MCF 10A (cell line): ENCODE results near the gene KCNH3. TPM values are rescaled to one million over a fixed set of nuclear protein-coding genes. Genes with fewer than 3 reads are reported as not detected.

Experiments
- Bru-seq: library from RNA; stranded (reverse); fragments of 400-500 nt; gene quantifications from one replicate; lab custom pipeline; 2021; lab: Mats Ljungman, UMichigan
- BruChase-seq, 2 experiments: library from RNA; stranded (reverse); fragments of 400-500 nt; gene quantifications; one replicate each; lab custom pipeline; 2021; lab: Mats Ljungman, UMichigan
- BruUV-seq: library from RNA; stranded (reverse); fragments of 400-500 nt; replicated peaks from 2 replicates; lab custom pipeline; 2021; lab: Mats Ljungman, UMichigan
- CTCF ChIA-PET: fragments of 300-600 bp; sonication (Branson Sonifier 250); formaldehyde crosslinking; extraction: SDS; loops from one replicate; lab custom pipeline; 2021; ENCODE audit warnings: antibody characterized with exemption, inconsistent platforms; lab: Yijun Ruan, JAX
- POLR2A ChIA-PET: fragments of 300-600, 350-650 bp; sonication (Branson Sonifier 250); formaldehyde crosslinking; extraction: SDS; loops from one replicate; lab custom pipeline; 2020; ENCODE audit warnings: antibody characterized with exemption, inconsistent platforms; lab: Yijun Ruan, JAX
- DNase-seq: peaks from one replicate; pipeline ENCODE4 v3.0.0-alpha.2; 2018; ENCODE audit not compliant: unreplicated experiment
- H3K27ac Mint-ChIP-seq: one replicate; pipeline ENCODE4 v1.8.0; 2022; ENCODE audit warnings: mild to moderate bottlenecking, low read depth, mixed read lengths; ENCODE audit not compliant: unreplicated experiment
- H3K27me3 Mint-ChIP-seq: one replicate; pipeline ENCODE4 v1.8.0; 2022; ENCODE audit warnings: mixed read lengths; ENCODE audit not compliant: insufficient read depth, unreplicated experiment
- H3K36me3 Mint-ChIP-seq: one replicate; pipeline ENCODE4 v1.8.0; 2022; ENCODE audit warnings: mild to moderate bottlenecking, moderate library complexity, mixed read lengths; ENCODE audit not compliant: insufficient read depth, unreplicated experiment
- H3K4me1 Mint-ChIP-seq: one replicate; pipeline ENCODE4 v1.8.0; 2022; ENCODE audit warnings: mixed read lengths; ENCODE audit not compliant: insufficient read depth, unreplicated experiment
- H3K4me3 Mint-ChIP-seq: one replicate; pipeline ENCODE4 v1.8.0; 2022; ENCODE audit warnings: mild to moderate bottlenecking, moderate library complexity, mixed read lengths; ENCODE audit not compliant: unreplicated experiment
- H3K9me3 Mint-ChIP-seq: one replicate; pipeline ENCODE4 v1.8.0; 2022; ENCODE audit warnings: mixed read lengths; ENCODE audit not compliant: unreplicated experiment
- CTCF ChIP-seq: fragments of 200-600 bp; IDR thresholded peaks from one replicate; pipeline ENCODE4 v1.8.0; 2022; ENCODE audit warnings: antibody characterized with exemption, mild to moderate bottlenecking; ENCODE audit not compliant: unreplicated experiment
- intact Hi-C: fragments of 100-400 bp; cut with micrococcal nuclease; formaldehyde crosslinking; loops from 2 replicates; pipeline ENCODE4 v1.14.1; 2022
- long read RNA-seq: library from polyadenylated mRNA; stranded (forward); transcript quantifications from one replicate; pipeline ENCODE4 v2.0.0, GENCODE V29; 2022
- total RNA-seq: library from RNA; stranded (reverse); gene quantifications from 2 replicates; pipeline ENCODE4 v1.2.3, GENCODE V29; 2022

KCNH3 gene
- total RNA-seq (not detected in 2 replicates), Bru-seq, nascent RNA (percentile 9 among the genes with signal in this experiment), BruChase-seq, experiment 1, labeled RNA remaining after a 6-hour chase (percentile 21 among the genes with signal in this experiment), BruChase-seq, experiment 2, labeled RNA remaining after a 2-hour chase (percentile 12 among the genes with signal in this experiment)
- long read RNA-seq, result 0 reads

- Mint-ChIP-seq H3K36me3 (no peaks in the 10 kb centered on the region), H3K9me3 (no peaks in the 10 kb centered on the region), H3K4me1 (peaks cover 15% of the 10 kb centered on the region), H3K4me3 (peak within 1 kb of the TSS; percentile 62), H3K27ac (no peak within 1 kb of the TSS), H3K27me3 (peaks cover 10% of the 10 kb centered on the region)
- CTCF ChIA-PET, result interaction anchor here (0.6 to 1.7 kb wide), 4 partner anchors 154 to 243 kb away, joined by 3 to 10 read pairs (median 4); no protein-coding TSS in a partner anchor
- no TSS peak for BruUV-seq
- no peak for TF ChIP-seq CTCF
- POLR2A ChIA-PET, result interaction anchor here (1.4 to 2.0 kb wide), 2 partner anchors 14 to 202 kb away, joined by 4 to 6 read pairs; partner anchors contain the start of gene TMBIM6
- peak; percentile 71 for DNase-seq
- intact Hi-C loops, result no loop called here
Observed at GRCh38 chr12:49538510-49539403, at the start of gene KCNH3. Gene KCNH3, plus strand, starts transcription at chr12:49539030. Its CDS starts 387 bp downstream, at chr12:49539417.

GRCh38 chr12:49489154-49489553 lies 49.7 kb upstream of the KCNH3 start:
- no peaks in the 10 kb centered on the region for H3K27me3 Mint-ChIP-seq
- no peak for DNase-seq
- peaks cover 19% of the 10 kb centered on the region for H3K4me1 Mint-ChIP-seq
- H3K9me3 Mint-ChIP-seq, result no peaks in the 10 kb centered on the region
- intact Hi-C loops, result no loop called here
- H3K27ac Mint-ChIP-seq, result no peak overlapping the region
- CTCF ChIA-PET, result no interaction called here
- no peak overlapping the region for H3K4me3 Mint-ChIP-seq
- no TSS peak for BruUV-seq
- no peak for TF ChIP-seq CTCF
- H3K36me3 Mint-ChIP-seq, result peaks cover 21% of the 10 kb centered on the region
- POLR2A ChIA-PET, result interaction anchor here (1.2 kb wide), 1 partner anchor 8 kb away, joined by 4 read pairs; no protein-coding TSS in a partner anchor

- Mint-ChIP-seq H3K36me3 (peaks cover 21% of the 10 kb centered on the region), H3K4me1 (peaks cover 19% of the 10 kb centered on the region), H3K27ac (peak overlapping the region; percentile 69), H3K4me3 (no peak overlapping the region), H3K9me3 (no peaks in the 10 kb centered on the region), H3K27me3 (no peaks in the 10 kb centered on the region)
- POLR2A ChIA-PET, result interaction anchor here (0.6 to 1.2 kb wide), 2 partner anchors 8 to 57 kb away, joined by 3 to 4 read pairs; no protein-coding TSS in a partner anchor
- TF ChIP-seq CTCF, result no peak
- CTCF ChIA-PET, result interaction anchor here (1.1 to 1.3 kb wide), 2 partner anchors 131 to 201 kb away, joined by 4 to 6 read pairs; no protein-coding TSS in a partner anchor
- no TSS peak for BruUV-seq
- no peak for DNase-seq
- intact Hi-C loops, result no loop called here
Observed at GRCh38 chr12:49489720-49490119, 49.1 kb upstream of the KCNH3 start.

- BruUV-seq, result no TSS peak
- intact Hi-C loops, result no loop called here
Observed at GRCh38 chr12:49491823-49492222, 47.0 kb upstream of the KCNH3 start.

More at GRCh38 chr12:49491823-49492222, 47.0 kb upstream of the KCNH3 start:
- DNase-seq, result peak; percentile 55
- no peaks in the 10 kb centered on the region for H3K9me3 Mint-ChIP-seq
- ChIA-PET POLR2A (interaction anchor here (0.6 to 1.6 kb wide), 6 partner anchors 13 to 126 kb away, joined by 3 to 8 read pairs (median 4); no protein-coding TSS in a partner anchor), CTCF (interaction anchor here (0.6 to 2.5 kb wide), 4 partner anchors 59 to 251 kb away, joined by 3 to 12 read pairs (median 4); no protein-coding TSS in a partner anchor)
- no peaks in the 10 kb centered on the region for H3K27me3 Mint-ChIP-seq
- peaks cover 15% of the 10 kb centered on the region for H3K36me3 Mint-ChIP-seq
- H3K4me3 Mint-ChIP-seq, result no peak overlapping the region
- H3K27ac Mint-ChIP-seq, result peak overlapping the region; percentile 64
- TF ChIP-seq CTCF, result no peak
- peaks cover 19% of the 10 kb centered on the region for H3K4me1 Mint-ChIP-seq
